ENCODE results near the gene INPP5B.

The INPP5B gene

DNA sequence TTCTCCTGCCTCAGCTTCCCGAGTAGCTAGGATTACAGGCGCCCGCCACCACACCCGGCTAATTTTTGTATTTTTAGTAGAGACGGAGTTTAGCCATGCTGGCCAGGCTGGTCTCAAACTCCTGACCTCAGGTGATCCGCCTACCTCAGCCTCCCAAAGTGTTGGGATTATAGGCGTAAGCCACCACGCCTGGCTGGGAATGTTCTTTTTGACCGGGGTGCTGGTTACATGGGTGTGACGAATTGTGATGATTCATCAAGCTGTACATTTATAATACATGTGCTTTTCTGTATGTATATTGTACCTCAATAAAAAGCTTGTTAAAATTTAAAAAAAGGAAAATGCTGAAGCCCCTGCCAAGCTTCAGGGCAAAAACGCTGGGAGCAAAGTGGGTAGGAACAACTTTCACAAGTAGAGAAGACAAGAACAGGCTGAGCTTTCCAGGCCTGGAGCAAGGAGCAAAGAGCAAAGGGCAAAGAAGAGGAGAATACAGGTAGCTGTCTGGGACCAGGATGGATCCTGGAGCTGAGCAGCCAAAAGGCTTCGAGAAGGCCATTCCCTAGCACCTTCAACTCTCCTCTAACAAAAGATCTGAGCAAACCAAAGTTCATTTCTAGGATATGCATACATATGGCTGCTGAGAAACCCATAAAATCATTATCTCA, 118.3 kb downstream of the INPP5B start:
- no peak for DNase-seq

DNA sequence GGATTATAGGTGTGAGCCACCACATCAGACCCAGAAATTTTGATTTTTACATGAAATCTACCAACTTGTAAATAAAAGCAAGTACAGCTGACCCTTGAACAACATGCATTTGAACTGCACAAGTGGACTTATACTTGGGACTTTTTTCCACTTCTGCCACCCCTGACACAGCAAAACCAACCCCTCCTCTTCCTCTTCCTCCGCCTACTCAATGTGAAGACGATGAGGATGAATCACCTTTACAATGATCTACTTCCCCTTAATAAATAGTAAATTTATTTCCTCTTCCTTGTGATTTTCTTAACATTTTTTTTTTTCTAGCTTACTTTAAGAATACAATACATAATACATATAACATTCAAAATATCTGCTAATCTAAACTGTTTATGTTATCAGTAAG, 121.3 kb downstream of the INPP5B start:
- DNase-seq = no peak

DNA sequence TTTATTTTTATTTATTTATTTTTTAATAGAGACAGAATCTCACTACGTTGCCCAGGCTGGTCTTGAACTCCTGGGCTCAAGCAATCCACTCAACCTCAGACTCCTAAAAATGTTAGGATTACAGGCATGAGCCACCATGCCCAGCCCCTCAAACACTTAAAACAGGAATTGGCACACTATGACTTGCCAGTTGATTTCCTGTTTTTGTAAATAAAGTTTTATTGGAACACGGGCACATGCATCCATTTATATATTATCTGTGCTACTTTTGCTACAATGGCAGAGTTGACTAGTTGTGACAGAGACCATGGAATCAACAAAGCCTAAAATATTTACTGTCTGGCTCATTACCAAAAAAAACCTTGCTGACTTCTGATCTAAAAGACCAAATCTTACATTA, 122.9 kb downstream of the INPP5B start:
- DNase-seq = no peak

DNA sequence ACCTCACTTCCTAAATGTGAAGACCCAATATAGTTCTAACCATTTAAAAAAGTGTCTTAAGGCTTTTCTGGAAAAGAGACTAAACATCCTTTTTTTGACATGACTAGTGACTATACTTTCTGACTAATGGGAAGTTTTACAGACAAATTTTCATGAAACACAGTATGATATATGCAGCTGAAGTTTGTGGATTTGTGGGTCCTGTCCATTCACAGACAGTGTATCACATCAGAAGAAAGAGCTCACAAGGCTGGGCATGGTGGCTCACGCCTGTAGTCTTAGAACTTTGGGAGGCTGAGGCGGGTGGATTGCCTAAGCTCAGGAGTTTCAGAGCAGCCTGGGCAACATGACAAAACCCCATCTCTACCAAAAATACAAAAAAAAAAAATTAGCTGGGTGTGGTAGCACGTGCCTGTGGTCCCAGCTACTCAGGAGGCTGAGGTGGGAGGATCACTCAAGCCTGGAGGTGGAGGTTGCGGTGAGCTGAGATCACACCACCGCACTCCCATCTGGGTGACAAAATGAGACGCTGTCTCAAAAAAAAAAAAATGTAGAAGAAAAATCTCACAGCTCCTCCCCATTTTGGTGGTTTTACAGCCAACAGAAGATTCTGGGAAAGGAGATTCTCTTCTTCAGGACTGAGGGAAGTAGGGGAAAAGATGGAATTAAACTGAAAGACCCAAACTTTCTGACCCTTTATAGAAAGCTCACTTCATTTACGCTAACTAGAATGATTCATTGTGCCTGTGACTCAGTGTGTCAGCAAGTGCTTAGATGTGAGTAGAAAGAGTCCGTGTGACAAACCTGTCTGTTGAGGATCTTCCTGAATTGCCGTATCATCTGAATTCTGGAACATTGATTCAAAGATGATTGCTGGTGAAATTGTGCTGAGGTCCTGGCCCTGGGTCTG, 123.7 kb downstream of the INPP5B start:
- no peak for DNase-seq

DNA sequence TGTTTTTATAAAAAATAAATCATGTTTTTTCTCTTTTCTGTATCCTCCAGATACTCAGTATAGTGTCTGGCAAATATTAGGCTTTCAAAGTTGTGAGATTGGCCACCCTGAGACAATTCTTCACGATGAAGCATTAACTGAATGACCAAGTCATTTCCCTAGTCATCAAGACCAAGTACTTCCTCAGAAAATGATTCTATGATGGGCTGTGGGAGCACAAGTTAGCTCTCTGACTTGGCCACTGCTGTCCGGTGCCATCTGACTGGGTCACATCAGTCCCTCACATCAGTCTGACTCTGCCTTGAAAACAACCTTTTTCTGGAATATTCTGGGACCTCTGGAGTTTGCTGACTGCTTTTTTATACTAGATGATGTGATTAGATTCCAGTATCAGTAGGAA, 125.4 kb downstream of the INPP5B start:
- DNase-seq = no peak

DNA sequence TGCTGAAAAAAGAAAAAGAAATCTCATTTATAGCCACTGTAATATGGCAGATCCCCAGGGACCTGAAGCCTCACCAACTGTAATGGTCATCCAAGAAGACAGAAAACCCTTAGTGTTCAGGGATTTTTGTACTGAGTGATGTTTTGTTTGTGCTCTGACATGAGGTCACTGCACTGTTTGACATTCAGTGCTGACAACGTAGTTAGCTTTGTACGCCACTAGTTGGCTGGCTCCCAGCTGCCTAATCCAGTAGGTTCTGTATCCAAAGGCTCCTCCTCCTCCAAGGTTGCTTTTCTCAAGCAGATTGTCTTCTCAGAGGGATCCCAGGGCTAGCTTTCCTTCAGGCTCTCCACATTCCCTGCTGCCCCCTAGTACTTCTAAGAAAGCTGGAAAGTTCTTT, 129.4 kb downstream of the INPP5B start:
- no peak for DNase-seq

DNA sequence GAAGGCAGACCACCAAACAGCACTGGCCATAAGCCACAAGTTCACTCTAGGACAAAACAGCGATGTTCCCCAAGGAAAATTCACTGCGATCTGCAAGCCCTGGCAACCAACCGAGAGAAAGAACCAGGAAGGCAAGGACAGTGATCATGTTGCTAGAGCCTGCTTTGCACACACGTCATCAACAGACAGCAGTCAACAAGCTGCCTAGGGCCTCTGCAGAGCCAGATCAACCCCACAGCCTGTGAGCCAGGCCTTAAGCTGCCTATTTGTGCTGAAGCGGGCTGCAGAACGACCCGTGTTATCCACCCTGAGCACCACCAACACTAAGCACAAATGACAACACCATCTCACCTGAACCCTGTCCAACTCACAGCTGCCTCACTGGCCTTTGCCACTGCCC, 132.6 kb downstream of the INPP5B start:
- no peak for DNase-seq

DNA sequence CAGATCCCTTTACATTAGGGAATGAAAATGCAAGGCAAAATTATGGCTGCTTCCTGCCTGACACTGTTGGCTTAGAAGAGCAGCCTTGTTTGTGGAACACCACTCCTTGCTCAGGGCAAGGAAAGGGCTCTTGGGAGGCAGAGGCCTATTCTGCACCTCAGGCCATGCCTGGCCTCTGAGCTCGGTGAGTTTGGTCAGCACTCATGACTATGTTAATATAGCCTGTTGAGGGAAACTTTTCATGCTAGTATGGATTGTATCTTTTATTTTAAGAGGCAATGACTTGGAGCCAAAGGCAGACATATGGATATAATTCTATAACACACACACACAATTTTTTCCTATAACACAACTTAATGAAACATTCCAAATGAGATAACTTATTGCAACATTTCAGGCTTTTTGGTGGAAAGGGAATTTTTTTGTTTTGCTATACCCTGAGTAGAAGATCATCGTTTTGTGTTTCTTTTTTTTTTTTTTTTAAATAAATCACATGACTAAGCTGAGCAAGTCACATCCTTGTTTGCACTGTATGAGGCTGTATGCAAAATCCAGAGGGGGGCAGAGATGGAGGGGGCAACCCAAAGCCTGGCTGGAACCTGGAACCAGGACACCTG, 133.2 kb downstream of the INPP5B start:
- no peak for DNase-seq

DNA sequence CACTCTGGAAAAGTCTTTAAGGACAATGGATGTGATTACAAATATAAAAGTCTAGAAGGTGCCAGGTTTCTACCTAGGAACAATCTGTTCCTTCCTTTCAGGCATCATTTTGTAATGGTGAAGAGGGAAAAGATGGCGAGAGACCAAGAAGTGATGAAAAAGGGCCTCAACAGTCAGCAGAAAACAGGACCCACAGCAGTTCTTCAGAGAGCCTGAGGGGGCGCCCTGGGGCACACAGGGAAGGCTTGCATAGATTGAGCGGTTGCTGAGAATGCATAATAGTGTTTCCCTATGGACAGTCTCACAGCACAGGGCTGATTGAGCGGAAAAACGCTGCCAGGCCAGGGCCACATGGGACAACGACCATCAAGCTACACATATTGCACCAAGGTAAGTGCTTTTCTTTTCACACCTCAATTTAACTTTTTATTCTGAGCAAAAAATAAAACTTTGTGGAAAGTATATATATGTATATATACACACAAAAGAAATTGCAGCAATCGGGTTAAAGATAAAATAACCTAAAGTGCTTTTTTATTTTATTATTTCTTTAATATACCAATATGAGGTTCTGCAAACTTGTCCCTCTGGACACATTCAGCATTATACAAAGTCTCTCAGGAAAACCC, 135.7 kb downstream of the INPP5B start:
- DNase-seq = peak; percentile 73 to 75
